Hepatocyte (in vitro differentiated cells): ENCODE results near the gene CD300A.

ENCODE experiments used
- CTCF ChIP-seq: fragments of 200-600 bp; sonication (generic); IDR thresholded peaks from 2 replicates; pipeline ENCODE4 v1.5.1; 2016; ENCODE audit warnings: antibody characterized with exemption, mild to moderate bottlenecking; ENCODE audit not compliant: poor library complexity
- EZH2 ChIP-seq: fragments of 200-600 bp; sonication (generic); IDR thresholded peaks from 2 replicates; pipeline ENCODE4 v1.6.1; 2016; ENCODE audit warnings: antibody characterized with exemption, mild to moderate bottlenecking, borderline replicate concordance
- EZH2phosphoT487 ChIP-seq: fragments of 200-600 bp; sonication (generic); IDR thresholded peaks from one replicate; pipeline ENCODE4 v1.6.1; 2018; ENCODE audit warnings: antibody characterized with exemption, mild to moderate bottlenecking, low read depth, moderate library complexity; ENCODE audit not compliant: unreplicated experiment, severe bottlenecking

GRCh38 chr17:74523308-74523707 is 56.9 kb downstream of the CD300A start:
- TF ChIP-seq CTCF (no peak), EZH2 (no peak), EZH2phosphoT487 (no peak)
